CD4-positive, alpha-beta T cell treated with Interleukin-6 at 100 ng/mL for 8 hours (primary cell): ENCODE results near the gene BFAR.
A peak's percentile ranks its signal among the peaks of the same experiment; 100 is the strongest.
"Not testable (repeated sequence)": the region's sequence is repeated elsewhere in the genome, so short reads cannot be mapped to it uniquely, and the experiment has no call there.

Experiments
- DNase-seq: peaks from one replicate; pipeline ENCODE4 v3.0.0-alpha.2; 2020; ENCODE audit warnings: mixed read lengths, low spot score

Gene BFAR

GRCh38 chr16:14632693-14633569 lies at the start of gene BFAR:
TSS of gene BFAR (plus strand) at chr16:14632951. CDS start at chr16:14644347, 11,396 bp downstream.
- DNase-seq: peak; percentile 100

GRCh38 chr16:14585287-14585686 lies 47.5 kb upstream of the BFAR start:
- no peak for DNase-seq

- no peak for DNase-seq
These were observed 46.0 kb upstream of the BFAR start for GRCh38 chr16:14586637-14587305.

- no peak for DNase-seq
These were observed 32.6 kb upstream of the BFAR start for GRCh38 chr16:14600164-14600563.

- DNase-seq: no peak
These were observed 30.2 kb upstream of the BFAR start for GRCh38 chr16:14602443-14602963.

GRCh38 chr16:14606102-14606501 lies 26.6 kb upstream of the BFAR start:
- no peak for DNase-seq

- no peak for DNase-seq
These were observed 24.6 kb upstream of the BFAR start for GRCh38 chr16:14608111-14608566.

GRCh38 chr16:14608604-14609003 lies 24.1 kb upstream of the BFAR start:
- DNase-seq: no peak

- no peak for DNase-seq
These were observed 23.0 kb upstream of the BFAR start for GRCh38 chr16:14609716-14610115.

- no peak for DNase-seq
These were observed 21.1 kb upstream of the BFAR start for GRCh38 chr16:14611660-14612059.

GRCh38 chr16:14613991-14614390 lies 18.8 kb upstream of the BFAR start:
- DNase-seq: no peak

- DNase-seq: no peak
These were observed 16.5 kb upstream of the BFAR start for GRCh38 chr16:14616280-14616679.

GRCh38 chr16:14618566-14618965 lies 14.2 kb upstream of the BFAR start:
- no peak for DNase-seq

GRCh38 chr16:14627078-14627477 lies 5.7 kb upstream of the BFAR start:
- DNase-seq: no peak

- DNase-seq: no peak
These were observed 3.7 kb upstream of the BFAR start for GRCh38 chr16:14628806-14629611.

- DNase-seq: peak; percentile 4
These were observed 3.2 kb upstream of the BFAR start for GRCh38 chr16:14629612-14629918.

GRCh38 chr16:14629919-14630619 lies 2.7 kb upstream of the BFAR start, which contains the start of gene PARN:
TSS of gene PARN (minus strand) at chr16:14630260. CDS start at chr16:14630125, 135 bp downstream.
- DNase-seq: peak; percentile 98

- DNase-seq: not testable (repeated sequence)
These were observed 2.0 kb upstream of the BFAR start for GRCh38 chr16:14630620-14631330.

GRCh38 chr16:14634389-14634725 lies 1.6 kb downstream of the BFAR start:
- DNase-seq: no peak

- DNase-seq: no peak
These were observed 2.8 kb downstream of the BFAR start for GRCh38 chr16:14635395-14636165.
